GM15510 (cell line): Measurements from ENCODE around the gene STAG3.
"Not testable (repeated sequence)": the region's sequence is repeated elsewhere in the genome, so short reads cannot be mapped to it uniquely, and the experiment has no call there.

Source experiments
- POLR2A ChIP-seq: IDR thresholded peaks from 3 replicates; pipeline ENCODE4 v1.6.1; 2011; ENCODE audit warnings: borderline replicate concordance; ENCODE audit not compliant: insufficient read length; ENCODE audit errors: extremely low read depth

Gene STAG3

GRCh38 chr7:100219801-100220585 is 42.3 kb downstream of the STAG3 start, which contains the start of gene PVRIG:
Gene PVRIG (plus strand): TSS chr7:100219949. CDS start chr7:100219971, 22 bp downstream.
- TF ChIP-seq POLR2A: not testable (repeated sequence)

DNA sequence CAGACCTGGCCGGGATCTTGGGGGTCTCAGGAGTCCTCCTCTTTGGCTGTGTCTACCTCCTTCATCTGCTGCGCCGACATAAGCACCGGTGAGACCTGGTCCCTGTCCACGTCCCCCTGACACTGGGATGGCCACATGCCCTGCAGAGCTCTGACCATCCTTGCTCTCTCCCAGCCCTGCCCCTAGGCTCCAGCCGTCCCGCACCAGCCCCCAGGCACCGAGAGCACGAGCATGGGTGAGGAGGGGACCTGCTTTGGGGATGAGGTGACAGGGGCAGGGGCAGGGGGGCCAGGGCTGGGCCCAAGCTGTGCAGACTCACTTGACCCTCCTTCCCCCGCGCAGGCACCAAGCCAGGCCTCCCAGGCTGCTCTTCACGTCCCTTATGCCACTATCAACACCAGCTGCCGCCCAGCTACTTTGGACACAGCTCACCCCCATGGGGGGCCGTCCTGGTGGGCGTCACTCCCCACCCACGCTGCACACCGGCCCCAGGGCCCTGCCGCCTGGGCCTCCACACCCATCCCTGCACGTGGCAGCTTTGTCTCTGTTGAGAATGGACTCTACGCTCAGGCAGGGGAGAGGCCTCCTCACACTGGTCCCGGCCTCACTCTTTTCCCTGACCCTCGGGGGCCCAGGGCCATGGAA is 43.0 kb downstream of the STAG3 start:
- no peak for TF ChIP-seq POLR2A

DNA sequence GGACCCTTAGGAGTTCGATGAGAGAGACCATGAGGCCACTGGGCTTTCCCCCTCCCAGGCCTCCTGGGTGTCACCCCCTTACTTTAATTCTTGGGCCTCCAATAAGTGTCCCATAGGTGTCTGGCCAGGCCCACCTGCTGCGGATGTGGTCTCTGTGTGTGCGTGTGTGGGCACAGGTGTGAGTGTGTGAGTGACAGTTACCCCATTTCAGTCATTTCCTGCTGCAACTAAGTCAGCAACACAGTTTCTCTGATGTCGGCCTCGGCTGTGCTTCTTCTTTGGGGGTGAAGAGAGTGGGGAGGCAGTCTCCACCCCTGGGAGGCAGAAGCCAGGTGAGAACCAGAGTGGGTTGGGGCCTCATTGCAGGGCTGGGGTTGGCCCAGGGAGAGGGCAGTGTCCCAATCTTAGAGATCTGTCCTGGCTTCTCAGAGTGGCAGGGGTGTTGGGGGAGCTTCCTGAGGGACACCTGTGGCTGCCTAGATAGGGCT is 43.6 kb downstream of the STAG3 start:
- TF ChIP-seq POLR2A: peak; percentile 65

GRCh38 chr7:100221767-100222444 is 44.2 kb downstream of the STAG3 start:
- no peak for TF ChIP-seq POLR2A

DNA sequence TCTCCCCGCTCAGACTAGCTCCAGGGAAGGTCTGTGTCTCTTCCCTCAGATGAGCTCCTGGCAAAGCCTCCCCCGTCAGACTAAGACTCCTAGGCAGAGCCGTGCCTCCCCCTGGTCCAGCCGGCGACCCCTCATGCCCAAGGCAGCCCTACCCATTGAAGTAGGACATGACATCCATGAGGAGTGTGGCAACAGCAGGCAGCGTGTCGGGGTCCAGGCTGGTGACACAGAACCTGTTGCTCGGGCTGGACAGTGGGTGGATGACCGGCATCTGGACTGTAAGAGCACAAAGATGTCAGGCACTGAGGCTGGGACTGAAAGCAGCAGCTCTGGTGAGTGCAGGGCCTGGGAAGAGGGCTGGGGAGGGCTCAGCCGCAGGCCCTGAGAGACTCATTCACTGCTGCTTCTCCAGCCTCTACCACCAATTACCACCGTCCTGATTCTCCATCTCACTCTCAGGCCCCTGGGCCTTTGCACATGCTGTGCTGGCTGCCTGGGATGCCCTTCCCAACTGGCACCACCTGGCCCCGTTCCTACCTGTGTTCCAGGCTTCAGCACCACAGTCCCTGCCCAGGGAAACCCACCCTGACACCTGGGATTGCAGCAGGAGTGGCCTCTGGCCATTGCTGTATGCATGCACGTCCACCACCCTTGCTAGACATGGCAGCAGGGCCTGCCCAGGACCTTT is 44.9 kb downstream of the STAG3 start:
- TF ChIP-seq POLR2A: no peak

- TF ChIP-seq POLR2A: no peak
Observed at GRCh38 chr7:100247152-100247757, 69.5 kb downstream of the STAG3 start.

DNA sequence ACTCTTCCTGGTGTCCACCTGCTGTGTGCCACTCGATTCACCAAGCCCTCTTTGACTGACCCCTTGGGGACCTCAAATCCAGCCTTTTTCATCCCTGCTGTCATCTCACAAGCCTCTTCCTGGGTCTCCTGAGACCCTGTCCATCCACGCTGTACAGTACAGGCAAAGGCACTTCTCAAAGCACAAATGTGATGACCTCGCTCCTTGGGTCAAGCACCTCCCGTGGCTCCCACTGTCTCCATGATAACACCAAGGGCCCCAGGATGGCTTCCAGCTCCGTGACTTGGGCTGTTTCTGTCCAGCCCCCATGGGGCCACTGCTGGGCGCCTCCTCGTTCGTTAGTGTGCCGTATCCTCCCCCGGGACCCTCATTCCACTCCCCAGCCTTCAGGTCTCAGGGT is 70.8 kb downstream of the STAG3 start:
- no peak for TF ChIP-seq POLR2A

DNA sequence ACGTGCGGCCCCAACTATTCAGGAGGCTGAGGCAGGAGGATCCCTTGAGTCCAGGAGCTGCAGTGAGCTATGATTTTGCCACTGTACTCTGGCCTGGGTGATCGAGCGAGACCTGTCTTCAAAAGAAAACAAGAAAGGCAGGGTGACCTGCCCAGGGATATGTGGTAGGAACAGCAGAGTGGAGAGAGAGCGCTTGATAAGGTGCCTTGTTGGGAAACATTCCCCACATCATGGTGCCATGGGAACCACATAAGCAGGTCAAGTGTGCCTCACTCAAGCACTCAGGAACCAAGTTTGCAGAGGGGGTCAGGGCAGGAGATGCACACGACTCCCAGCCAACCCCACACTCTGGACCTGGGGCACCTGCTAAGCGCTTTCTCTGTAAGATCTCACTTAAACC is 79.3 kb downstream of the STAG3 start:
- TF ChIP-seq POLR2A: no peak
